ENCODE results near the gene RHBDL1.

DNA sequence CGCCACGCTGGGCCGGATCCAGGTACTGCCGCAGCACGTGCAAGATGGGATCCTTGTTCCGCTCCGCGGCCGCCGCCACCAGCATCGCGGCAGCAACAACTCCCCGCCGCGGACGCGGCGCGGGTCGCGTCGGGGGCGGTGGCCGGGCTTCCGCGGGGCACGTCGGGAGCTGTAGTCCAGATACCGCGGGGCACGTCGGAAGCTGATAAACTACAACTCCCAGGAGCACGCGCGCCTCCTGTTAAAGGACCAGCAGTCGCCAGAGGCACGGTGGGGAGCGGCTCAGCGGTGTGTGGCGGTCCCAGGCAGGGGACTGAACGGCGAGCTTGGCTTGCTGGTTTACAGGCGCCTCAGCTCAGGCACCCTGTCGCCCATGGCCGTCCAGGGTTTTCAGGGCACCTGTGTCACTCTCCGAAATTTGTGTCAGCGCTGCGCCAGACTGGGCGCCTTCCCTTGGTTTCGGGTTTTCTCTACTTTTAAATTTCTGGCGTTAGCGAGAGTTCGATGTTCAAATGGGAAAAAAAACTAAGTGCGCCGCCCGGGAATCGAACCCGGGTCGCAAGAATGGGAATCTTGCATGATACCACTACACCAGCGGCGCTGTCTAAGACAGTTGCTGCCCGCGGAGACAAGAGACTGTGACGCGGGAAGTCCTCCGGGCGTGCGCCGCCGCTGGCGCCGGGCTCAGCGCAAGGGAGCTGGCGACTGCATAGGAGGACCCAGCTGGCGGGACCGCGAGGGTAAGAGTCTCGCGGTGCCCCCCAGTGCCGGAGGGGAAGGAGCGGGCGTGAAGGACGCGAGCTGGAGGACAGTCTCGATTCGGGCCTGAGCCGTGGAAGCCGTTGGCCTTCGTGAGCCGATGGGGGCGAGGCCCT lies 39.0 kb upstream of the RHBDL1 start, which contains the start of gene METTL26:
- no peak for TF ChIP-seq EZH2 (IDR thresholded peaks at IDR 0.05; ENCODE audit: borderline replicate concordance)
- TF ChIP-seq, protein P1, sequence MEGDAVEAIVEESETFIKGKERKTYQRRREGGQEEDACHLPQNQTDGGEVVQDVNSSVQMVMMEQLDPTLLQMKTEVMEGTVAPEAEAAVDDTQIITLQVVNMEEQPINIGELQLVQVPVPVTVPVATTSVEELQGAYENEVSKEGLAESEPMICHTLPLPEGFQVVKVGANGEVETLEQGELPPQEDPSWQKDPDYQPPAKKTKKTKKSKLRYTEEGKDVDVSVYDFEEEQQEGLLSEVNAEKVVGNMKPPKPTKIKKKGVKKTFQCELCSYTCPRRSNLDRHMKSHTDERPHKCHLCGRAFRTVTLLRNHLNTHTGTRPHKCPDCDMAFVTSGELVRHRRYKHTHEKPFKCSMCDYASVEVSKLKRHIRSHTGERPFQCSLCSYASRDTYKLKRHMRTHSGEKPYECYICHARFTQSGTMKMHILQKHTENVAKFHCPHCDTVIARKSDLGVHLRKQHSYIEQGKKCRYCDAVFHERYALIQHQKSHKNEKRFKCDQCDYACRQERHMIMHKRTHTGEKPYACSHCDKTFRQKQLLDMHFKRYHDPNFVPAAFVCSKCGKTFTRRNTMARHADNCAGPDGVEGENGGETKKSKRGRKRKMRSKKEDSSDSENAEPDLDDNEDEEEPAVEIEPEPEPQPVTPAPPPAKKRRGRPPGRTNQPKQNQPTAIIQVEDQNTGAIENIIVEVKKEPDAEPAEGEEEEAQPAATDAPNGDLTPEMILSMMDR (IDR thresholded peaks at IDR 0.05; ENCODE audit: poor library complexity) = no peak

Measured in hepatocyte (in vitro differentiated cells).